IPS-NIHi7 (cell line): Measurements from ENCODE around the gene ZFAND2B.

Experiments used
- DNase-seq: peaks from one replicate; pipeline ENCODE4 v3.0.0; 2012; ENCODE audit warnings: mixed read lengths; ENCODE audit errors: extremely low spot score

The ZFAND2B gene

GRCh38 chr2:219206328-219207133 lies at the start of gene ZFAND2B:
Gene ZFAND2B, plus strand, starts transcription at chr2:219206782. Its CDS starts 206 bp downstream, at chr2:219206988.
- DNase-seq: peak; percentile 99

DNA sequence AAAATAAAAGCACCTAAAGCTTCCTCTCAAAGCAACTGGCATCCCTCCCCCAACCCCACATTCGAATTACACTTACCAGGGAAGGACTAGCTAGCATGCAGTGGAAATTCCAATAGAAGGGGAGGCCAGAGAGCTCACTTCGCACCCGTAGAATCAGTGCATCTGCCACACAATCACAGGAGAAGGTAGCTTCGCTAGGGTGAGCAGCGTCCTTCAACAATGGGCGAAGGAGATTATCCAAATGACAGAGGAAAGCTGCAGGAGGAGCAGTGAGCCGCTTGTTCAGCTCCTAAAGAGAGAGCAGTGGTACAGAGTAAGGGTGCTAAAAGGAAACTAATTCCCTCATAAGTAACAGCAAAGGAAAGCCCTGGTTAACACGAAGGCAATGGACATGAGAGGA lies 49.2 kb upstream of the ZFAND2B start:
- no peak for DNase-seq

- no peak for DNase-seq
Observed at GRCh38 chr2:219158025-219158424, 48.6 kb upstream of the ZFAND2B start.

DNA sequence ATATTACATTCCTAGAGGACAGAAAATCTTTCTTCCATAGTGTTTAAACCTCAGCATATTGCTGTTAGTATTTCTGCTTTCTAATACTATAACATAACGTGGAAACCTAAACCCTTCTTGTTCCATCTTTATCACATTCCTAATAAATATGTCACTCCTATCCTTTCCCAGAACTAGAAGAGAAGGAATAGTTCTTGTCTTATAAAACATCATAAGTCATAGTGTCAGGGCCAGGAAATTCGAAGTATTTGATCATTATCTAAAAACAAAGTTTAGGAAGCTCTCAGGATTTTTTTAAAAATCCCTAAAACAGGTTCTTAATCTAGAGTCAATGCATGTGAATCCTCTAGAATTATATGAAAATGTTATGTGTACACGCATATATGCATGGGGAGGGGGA lies 48.0 kb upstream of the ZFAND2B start:
- no peak for DNase-seq

GRCh38 chr2:219159771-219160185 lies 46.8 kb upstream of the ZFAND2B start:
- no peak for DNase-seq

DNA sequence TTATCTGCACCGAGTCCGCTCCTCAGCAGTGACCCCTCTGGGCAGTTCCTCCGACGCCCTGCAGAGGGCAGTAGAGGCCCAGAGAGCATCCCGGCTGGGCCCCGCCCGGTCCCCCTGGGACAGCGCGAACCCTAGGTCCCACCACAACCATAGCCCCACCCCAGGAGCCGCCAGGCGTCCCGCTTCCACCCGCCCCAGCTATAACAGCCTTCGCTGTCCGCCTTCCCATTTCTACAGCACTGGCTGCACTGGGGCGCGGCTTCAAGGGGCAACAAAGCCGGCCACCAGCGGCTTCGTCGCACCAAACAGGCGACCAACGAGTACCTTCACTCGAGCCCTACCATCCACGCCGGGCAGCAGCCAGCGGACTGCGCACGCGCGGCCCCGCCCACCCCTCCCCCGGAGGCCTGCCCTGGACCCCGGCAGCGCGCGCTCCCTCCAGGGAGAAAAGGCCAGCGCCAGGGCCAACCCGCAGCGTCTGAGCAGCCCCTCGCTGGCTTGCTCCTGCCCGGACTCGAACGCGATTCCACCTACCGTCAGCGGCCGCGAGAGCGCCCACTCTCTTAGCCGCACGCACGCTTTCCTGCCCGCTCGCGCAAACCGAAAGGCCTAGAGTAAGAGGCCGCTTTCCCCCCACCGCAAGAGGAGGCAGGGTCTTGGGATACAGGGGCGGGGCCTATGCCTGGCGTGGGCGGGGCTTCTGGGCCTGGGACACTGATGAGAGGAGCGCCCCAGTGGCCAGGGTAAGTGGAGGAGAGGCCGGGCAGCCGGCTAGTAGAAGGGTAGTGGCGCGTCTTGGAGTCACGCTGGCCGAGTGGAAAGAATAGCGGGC lies 46.2 kb upstream of the ZFAND2B start, which contains the start of gene NHEJ1:
Gene NHEJ1 (minus strand): TSS at position 630 of the 832 bp plus-strand sequence. CDS start 2,453 bp downstream, outside the sequence.
- peak; percentile 97 for DNase-seq

DNA sequence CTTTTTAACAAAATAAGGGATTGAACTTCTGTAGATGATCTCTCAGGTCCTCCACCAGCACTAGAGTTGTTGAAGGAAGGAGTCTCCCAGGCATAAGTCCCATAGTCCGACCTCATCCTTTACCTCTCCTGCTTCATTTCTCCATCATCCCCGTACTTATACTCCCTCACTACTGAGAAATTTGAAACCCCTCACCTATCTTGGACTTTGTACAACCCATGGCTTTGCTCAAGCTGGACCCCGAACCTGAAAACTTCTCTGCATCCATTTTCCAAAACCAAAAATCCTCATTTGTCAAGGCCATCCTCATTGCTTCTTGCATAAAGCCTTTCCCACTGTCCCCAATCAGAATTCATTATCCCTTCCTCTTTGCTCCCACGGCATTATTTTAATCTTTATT lies 45.5 kb upstream of the ZFAND2B start:
- DNase-seq: no peak

DNA sequence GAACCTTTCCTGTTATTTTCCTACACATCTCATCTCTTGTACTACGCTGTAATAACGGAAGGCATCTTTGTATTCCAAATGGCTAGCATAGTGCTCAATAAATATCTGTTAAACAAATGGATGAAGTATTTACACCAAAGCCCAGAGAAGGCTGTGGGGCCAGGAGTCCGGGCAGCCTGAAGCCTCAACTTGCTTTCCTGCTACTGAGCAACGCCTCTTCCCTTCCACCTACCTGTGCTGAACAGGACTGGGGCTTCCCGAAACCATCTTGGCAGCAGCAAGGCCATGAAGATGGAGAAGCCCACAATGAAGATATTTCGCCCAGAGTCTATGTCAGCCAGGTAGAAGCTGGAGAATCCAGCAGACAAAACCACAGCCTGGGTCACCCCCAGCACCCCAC lies 43.4 kb upstream of the ZFAND2B start:
- DNase-seq: no peak

DNA sequence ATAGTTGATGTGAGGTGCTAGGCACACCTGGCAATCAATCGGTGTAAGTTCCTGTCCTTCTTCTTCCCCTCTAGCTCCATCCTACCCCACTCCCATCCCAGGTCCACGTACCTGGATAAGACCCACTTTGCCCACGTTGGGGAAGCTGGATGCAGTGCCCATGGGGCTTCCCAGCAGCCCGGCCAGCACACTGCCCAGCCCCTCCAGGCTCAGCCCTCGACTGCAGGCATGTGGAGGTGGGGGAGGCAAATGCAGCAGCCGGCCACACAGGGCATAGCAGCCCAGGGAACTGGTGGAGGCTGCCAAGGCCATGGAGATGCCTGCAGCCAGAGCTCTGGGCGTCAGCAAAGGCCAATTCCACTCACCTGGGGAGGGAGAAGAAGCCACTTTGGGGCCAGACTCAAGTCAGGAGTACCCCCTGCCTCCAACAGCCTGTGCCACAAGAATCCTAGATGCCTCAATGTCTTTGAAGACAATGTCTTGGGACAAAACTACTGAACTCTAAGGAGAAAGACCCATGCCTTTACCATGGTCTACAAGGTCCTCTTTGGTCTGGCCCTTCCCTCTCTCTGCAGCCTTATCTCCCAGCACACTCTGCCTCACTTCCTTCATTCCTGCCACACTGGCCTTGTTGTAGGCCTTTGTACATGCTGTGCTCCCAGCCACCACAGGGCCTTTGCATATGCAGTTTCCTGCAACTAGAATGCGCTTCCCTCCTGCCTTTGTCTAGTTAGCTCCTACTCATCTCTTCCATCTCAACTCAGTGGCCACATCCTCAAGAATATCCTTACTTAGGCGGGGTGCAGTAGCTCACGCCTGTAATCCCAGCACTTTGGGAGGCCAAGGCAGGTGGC lies 41.3 kb upstream of the ZFAND2B start:
- no peak for DNase-seq

DNA sequence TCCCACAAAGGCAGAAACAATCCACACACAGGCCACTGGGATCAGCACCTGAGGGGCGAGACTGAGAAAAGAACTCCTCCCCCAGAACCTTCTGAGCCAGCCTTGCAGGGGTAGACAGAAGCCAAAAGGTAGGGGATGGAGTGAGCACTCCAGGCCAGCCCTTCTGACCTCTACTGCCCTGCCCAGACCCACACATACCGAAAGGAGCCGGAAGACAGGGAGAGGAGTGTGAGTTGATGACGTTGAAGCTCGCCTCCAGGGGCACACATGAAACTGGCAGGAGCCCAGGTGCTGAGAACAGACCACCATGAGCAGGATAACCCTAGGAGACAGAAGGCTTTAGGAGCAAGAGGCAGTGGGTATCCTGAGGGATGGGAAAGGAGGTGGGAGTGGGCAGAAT lies 38.6 kb upstream of the ZFAND2B start:
- DNase-seq: no peak

GRCh38 chr2:219168526-219168925 lies 38.1 kb upstream of the ZFAND2B start:
- no peak for DNase-seq

- no peak for DNase-seq
Observed at GRCh38 chr2:219168932-219169331, 37.6 kb upstream of the ZFAND2B start.

DNA sequence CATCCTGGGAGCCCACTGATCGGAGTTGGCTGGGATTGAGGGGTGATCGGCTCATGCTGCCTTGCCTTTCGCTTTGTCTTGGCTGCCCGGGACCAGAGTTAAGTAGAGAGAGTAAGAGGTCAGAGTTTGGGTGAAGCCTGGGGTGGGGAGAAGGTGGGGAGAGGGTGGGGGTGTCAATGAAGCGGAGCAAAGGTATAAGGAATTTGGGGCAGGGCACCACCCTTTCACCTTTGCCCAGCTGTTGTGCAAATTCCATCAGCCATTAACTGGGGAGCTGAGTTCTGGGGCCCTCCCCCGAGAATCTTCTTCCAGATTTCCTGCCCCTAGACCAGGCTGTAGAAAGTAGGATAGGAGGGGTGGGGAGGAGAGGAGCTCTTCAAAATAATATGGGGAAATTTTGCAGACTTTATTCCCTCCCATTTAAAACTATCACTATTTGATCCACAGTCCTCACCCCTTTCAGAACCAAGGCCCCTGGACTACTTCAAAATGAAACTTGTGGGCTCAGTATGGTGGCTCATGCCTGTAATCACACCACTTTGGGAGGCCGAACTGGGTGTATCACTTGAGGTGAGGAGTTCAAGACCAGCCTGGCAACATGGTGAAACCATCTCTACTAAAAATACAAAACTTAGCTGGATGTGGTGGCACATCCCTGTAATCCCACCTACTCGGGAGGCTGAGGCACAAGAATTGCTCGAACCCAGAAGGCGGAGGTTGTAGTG lies 36.5 kb upstream of the ZFAND2B start, which contains the start of gene SLC23A3:
Gene SLC23A3 (minus strand): TSS at position 100 of the 725 bp plus-strand sequence. CDS start 45 bp downstream, at position 55.
- DNase-seq: no peak

- peak; percentile 63 for DNase-seq
Observed at GRCh38 chr2:219171231-219171651, 35.3 kb upstream of the ZFAND2B start.

DNA sequence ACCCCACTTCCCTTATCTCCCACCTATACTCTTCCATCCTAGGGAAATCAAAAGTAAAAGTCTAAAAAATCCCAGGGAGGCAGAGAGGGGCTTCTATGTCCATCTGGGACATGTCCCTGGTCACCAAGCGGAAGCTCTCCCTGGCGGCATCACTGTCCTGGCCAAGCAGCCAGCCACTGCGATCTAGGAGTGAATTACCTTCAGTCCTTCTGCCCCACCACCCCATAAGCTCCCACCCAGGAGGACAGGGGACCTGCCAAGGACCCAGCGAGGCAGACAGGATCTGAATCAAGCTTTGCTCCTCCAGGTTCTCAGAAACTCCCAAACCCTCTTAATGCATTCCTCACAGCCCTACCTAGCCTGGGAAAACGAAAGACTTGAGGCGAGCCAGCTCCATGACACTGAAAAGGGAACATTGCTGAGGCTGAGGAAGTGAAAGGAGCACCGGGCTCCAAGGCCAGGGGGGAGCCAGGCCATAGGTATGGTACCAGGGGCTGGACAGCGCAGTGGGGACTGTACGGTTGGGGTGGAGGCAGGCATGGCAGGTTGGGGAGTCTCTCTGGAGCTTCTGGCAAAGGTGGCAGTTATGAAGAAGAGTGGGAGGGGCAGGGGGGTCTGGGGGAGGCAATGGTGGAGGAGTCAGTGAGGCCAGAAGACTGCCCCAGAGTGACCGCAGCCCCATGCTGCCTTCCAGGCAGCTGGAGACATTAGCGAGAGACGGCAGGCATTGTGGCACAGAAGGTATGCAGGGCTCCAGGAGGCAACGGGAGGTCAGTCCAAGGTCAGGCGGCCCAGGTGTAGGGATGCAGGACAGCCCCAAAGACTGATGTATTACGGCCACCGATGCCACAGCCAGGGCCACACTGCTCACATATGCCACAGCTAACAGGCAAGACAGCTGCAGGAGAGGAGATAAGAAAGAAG lies 34.1 kb upstream of the ZFAND2B start:
- no peak for DNase-seq

DNA sequence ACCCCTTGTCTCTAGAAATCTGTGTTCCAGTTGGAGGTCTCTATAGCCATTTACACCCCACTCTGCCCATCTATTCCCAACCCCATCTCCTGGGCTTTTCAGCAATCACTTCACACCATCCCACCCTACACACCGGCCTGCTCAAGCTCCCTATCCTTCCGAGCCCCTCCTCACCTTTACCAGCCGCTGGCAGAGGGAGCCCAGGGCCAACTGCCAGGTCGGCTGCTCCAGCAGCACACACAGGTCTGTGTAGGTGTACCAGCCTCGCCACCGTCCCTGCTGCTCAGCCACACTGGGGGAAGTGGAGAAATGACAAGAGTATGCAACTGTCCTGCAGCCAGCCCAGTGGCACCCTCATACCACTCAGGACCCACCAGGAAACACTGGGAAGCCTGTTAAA lies 33.4 kb upstream of the ZFAND2B start:
- DNase-seq: no peak

GRCh38 chr2:219174146-219174545 lies 32.4 kb upstream of the ZFAND2B start:
- DNase-seq: no peak

- DNase-seq: no peak
Observed at GRCh38 chr2:219174801-219175200, 31.8 kb upstream of the ZFAND2B start.

DNA sequence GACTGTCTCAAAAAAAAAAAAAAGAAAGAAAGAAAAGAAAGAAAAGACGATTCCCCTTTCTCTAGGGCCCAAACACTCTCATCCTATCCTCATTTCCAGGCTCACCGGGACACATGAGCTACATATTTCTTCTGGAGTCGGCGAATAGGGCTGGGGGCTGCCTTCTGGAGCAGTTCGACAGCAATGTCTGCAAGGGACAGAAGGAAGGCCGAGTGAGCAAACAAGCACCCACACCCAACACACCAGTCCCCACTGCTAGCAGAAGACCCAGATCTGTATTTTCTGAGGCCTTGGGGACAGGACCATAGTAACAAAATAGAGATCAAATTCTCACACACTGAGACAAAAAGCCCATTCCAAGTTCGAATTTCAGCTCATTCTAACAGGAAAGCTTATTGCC lies 31.1 kb upstream of the ZFAND2B start:
- DNase-seq: no peak
